GM10847 (cell line): ENCODE measurements around the gene BAHCC1.

Source experiments
- POLR2A ChIP-seq: IDR thresholded peaks from 2 replicates; pipeline ENCODE4 v1.6.1; 2011; ENCODE audit not compliant: insufficient read length; ENCODE audit errors: extremely low read depth

BAHCC1 gene

DNA sequence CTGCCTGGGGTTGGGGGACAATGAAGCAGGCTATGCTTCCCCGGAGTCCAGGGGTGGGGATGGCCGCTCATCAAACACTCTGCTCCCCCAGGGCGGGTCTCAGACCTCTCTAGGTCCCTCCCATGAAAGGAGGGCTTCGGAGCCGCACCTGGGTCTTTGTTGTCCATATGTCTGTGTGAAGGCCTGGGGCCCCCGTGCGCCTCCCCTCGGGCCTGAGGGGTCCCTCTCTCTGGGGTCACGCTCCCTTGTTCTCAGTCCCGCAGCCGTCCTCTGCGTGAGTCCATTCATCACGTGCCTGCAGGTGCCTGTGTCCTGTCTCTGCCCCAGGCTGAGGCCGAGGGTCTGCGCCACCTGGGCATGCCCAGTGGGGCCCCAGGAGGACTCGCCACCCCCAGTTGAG lies 15.6 kb downstream of the BAHCC1 start:
- no peak for TF ChIP-seq POLR2A

DNA sequence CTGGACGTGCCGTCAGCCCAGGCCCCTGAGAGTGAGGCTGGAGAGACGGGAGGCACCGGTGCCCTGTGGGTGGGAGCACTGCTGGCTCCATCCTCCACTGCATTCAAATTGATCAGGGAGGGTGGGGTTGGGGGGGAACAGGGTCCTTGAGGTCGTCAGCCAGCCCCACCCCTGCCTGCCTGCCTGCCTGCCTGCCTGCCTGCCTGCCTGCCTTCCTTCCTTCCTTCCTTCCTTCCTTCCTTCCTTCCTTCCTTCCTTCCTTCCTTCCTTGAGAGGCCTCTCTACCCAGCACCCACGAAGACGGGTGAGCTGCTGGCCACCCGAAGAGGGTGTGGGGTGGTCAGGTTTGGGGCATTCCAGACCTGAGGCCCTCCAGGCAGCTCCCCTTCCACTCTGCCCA lies 16.0 kb downstream of the BAHCC1 start:
- no peak for TF ChIP-seq POLR2A

DNA sequence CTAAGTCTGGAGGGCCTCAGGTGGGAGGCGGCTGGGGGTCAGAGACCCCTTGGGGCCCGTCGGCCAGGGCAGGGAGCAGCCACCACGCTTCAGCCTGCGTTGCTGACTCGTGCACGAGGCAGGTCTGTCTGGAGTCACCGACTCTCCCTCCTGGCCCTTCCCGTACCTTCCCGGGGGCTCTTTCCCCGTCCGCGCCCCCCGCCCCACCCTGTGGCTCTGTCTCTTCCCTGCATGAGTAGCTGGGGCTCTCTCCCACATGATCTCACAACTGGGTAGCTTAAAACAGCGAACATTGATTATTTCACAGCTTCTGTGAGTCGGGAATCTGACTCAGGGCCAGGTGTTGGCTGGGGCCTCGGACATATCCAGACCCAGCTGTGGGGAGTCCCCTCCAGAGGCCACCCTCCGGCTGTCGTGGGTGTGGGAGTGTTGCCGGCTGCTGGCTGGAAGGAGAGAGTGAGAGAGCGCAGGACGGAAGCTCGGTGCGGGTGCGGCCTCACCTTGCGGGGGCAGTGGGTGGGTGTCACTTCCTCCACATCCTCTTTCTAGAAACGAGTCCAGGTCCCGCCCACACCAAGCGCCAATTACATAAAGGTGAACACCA lies 17.3 kb downstream of the BAHCC1 start:
- no peak for TF ChIP-seq POLR2A

DNA sequence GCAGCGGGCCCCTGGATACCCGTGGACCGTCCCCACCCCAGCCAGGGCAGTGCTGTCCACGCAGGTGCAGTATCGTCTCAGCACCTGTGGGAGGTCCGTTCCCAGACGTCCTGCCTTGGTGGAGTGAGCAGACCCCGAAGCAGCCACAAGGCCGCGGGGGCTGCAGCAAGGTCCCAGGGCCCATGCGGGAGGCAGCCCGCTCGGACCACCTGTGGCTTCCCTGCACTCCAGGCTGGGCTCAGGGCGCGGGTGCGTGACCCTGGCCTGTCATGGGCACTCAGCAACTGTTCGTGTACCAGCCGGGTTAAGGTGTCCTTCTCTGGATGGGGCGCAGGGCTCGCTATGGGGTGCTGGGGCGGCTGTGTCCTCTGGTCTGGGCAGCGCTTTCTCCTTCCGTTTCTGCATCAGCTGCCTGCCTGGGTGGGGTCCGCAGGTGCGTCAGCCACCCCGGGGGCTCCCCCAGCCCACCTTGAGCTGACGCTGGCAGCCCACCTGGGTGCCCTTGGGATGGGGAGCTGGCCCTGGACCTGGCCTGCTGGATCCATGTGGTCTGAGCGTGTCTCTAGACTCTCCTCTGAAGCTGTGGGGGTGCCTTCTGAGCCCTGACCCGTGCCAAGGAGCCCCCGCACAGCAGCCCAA lies 18.4 kb downstream of the BAHCC1 start:
- TF ChIP-seq POLR2A = no peak

DNA sequence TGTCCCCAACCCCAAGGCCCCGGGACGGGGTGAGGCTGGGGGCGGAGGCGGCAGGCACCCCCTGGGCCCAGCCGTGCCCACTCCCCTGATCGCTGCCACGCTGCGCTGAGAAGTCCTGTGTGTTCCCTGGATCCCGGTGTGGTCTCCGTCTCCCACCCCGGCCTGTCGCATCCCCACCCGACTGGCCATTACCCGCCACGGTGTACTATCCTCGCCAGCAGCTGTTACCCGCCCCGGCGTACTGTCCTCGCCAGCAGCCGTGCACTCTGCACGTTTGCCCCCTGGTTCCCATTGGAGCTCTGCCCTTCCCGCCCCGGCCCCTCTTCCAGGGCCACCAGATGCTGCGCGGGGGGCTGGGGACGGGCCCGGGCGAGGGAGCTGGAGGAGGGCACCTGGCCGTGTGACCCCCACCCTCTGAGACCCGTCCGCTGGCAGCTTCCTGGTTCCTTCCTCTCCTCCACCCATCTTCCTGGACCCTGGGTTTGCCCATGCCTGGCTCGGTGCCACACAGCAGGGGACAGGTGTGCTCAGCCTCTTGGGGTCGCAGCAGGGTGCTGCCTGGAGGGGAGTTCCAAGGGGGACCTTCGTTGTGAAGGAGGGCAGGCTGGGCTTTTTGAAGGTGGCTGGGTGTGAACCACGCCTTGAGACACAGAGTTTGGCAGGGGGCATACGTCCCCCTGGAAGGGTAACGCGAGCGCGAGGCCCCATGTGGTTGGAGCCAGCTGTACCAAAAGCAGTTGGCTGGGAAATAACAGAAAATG lies 19.7 kb downstream of the BAHCC1 start:
- TF ChIP-seq POLR2A = no peak

DNA sequence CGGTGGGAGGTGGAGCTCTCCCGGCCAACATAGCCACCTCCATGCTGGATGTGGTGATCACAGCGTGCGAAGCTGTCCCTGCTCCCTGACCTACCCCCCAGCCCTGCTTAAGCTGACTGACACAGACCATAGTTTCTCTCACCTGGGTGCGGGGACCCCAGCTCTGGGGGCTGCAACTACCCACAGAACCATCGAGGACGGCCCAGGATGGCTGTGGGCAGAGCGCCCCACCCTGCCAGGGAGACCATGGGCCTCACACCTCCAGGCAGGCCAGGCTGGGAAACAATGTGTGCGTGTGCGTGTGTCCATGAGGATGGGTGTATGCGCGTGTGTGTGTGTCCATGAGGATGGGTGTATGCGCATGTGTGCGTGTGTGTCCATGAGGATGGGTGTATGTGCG lies 20.4 kb downstream of the BAHCC1 start:
- no peak for TF ChIP-seq POLR2A

DNA sequence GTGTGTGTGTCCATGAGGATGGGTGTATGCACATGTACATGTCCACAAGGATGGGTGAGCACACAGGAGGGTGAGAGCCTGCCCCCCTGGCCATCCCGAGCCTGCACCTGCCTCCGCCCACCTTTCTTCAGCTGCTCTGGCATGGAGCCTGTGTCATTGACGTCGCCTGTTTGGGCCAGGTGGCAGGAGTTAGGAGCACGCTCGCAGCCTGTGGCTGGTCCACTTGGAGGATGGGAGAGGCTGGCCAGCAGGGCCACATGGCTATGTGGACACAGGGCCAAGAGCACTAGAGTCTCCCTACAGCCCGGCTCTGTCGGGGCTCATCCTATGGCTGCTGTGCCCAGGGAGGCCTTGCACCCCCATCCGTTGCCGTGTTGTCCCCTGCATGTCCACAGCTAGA lies 21.4 kb downstream of the BAHCC1 start:
- TF ChIP-seq POLR2A = no peak

DNA sequence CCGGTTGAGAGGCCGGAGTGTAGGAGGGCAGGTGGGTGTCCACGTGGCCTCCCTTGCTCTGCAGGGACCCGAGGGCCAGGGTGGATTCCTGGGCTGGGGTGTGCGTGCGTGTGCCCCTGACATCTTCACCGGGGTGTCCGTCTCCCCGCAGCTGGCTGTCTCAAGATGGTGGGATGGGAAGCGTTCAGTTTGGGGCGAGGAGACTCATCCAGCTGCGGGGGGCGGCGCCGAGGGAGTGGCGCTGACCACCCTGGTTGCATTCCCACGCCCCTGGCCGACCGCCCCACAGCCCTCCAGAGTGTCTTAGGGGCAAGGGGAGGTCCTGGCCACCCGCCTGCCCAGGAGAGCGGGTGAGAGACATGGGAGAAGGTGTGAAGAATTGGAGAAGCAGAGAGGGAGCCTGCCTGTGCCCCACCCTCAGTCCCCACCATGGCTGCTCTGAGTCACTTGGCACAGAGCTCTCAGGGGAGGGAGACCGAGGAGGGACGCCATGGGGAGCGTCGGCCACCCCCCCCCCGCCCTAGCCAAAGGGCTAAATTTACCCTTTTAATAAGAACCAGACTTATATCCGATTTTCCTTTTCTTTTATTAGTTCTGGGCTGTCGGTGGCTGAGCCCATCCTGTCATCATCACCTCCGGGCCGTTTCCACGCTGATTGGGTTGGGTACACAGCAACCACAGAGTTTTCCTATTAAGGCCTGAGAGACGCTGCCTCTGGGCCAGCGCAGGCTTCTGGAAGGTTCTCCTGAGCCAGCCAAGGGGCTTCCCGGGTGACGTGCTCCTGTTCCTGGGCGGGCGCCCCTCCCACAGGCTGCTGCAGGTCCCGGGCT lies 22.0 kb downstream of the BAHCC1 start:
- TF ChIP-seq POLR2A = no peak

DNA sequence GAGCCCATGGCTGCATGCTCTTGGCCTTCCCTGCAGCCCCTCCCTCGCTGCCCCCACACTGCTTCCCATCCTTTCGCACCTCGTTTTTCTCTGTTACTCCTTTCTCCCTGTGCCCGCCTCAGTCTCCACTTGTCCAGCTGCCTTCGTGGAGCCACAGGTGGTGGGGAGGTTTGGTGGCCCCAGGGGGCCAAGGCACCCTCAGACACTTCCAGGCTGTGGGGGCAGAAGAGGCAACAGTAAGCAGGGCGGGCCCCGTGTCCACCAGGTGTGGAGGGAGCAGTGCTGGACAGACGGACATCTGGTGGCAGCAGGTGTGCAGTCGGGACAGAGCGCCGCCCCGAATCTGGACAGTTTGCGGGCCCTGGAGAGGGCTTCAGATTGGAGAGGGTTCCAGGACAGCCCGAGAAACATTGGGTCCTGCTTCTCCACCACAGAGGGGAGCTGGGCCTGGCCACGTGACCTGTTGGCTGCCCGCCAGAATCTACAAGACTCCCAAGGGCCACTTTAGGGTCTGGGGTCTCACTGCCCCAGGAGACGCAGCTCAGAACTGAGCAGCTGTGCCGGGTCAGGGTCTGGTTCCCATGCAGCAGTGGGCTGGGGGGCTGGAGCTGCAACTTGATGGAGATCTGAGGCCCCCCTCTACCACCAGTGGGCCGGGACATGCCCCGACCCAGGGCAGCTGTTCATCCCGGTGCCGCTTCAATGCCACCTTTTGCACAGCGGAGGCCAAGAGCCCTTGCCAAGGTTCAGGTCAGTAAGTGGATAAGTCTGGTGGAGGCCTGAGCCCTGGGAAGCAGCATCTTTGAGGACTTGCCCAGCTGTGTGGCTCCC lies 22.8 kb downstream of the BAHCC1 start:
- TF ChIP-seq POLR2A = no peak

DNA sequence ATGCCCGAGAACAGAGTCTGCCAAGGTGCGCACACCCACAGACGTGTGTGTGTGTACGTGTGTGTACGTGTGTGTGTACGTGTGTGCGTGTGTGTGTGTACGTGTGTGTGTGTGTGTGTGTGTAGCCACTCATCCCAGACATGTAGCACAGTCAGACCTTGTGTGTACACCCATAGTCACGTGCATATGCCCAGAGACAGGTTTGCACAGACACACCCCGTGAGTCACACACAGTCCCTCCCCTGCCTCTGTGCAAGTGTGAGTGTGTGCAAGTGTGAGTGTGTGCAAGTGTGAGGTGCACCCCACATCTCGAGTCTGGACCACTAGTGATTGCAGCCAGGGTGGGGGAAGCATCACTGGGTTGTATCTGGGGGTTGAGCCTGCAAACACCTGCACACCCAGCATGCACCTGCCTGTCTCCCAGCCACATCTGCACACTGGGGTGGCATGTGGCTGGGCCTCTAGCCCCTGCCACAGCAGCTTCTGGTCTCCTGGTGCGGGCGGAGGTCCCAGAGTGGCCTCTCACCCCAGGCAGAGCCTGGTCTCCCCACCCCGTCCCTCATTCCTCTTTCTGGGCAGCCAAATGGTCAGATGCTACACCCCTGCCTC lies 23.6 kb downstream of the BAHCC1 start:
- TF ChIP-seq POLR2A = no peak

DNA sequence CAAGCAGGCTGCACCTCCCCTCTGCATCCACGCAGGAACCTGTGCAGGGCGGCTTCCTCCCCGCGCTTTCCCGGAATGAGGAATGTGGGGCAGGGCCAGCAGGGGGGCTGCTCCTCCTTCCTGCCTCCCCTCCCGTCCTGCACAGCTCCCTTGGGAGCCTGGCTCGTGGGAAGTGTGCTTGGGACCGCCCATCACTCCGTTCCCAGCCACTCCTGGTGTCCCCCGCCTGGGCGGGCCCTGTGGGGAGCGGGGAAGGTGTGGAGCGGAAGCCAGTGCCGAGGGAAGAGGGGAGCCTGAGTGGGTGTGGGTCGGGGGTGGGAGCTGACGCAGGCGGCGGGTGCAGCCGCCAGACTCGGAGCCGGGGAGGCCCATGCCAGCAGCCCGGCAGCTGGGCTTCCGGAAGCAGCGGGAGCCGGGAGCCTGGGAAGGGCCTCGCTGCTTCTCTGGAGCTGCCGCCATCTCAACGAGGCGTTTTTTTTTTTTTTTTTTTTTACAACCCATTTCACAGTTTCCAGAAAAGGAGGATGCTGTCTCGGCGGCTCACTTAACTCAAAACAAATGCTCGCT lies 24.1 kb downstream of the BAHCC1 start:
- TF ChIP-seq POLR2A = no peak

DNA sequence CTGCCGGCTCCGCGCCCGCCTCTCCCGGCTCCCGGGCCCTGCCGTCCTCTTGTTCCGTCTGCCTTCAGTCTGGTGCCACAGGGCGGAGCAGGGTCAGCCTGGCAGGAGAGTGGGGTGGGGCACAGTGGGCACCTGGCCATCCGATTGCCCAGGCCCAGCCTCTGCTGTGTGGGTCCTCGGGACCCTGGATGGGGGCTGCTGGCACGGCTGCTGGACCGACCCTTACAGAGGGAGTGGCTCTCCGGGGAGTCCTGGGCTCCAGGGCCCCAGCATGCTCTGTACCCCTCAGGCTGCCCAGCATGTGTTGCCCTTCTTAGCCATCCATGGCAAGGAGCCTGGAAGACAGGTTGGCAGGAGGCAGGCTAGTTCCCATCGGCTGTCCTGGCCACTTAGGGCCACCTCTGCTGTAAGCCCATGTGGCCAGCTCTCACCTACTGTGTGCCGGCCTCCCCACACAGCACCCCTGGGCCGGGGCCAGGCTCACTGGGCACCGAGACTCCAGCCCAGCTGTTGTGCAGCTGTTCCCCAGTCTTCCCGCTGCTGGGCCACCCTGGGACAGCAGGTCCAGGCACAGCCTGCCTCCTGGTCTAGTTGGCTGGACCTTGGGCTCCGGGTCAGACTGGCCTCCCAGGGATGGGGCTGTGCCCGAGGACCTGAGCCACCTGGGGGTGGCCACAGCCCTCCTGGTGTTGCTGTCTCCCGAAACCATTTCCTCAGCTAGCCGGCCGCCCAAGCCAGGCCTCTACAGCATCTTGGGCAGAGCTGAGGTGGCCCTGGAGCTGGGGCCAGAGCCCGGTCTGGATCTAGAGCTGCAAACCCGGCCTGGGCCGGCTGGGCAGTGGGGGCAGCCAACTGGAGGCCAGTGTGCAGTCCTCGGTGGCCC lies 24.9 kb downstream of the BAHCC1 start:
- no peak for TF ChIP-seq POLR2A
